ENCODE data around the gene HIVEP1. TPM values are rescaled to one million over a fixed set of nuclear protein-coding genes. Genes with fewer than 3 reads are reported as not detected.

Gene HIVEP1
- total RNA-seq, 2 donors from 2014 or later, result 33.6 to 35.1 TPM

DNA sequence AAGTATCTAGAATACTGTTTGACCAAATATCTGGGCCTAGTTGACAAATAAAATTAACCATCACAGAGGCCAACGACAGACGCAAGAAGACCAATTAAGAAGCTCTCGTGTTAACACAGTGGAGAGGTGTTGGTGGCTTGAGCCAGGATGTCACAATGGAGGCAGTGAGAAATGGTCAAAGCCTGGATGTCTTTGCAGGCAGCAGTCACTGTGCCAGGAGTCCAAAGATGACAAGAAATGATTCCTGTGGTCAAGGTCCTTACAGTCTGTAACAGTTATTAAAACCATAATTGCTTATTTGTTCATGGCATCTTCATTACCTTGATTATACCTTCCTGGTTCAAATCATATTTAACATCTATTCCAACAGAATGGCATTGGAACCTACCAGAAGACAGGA, 186.7 kb downstream of the HIVEP1 start:
- Histone ChIP-seq H3K9ac (ENCODE audit: extremely low read depth, low read length, poor library complexity, severe bottlenecking) (no peak overlapping the region), H3K4me3 (ENCODE audit: low read length) (no peak overlapping the region), H3K36me3 (ENCODE audit: control insufficient read depth, insufficient read depth, low read length) (no peaks in the 10 kb centered on the region), H3K4me1 (ENCODE audit: control insufficient read depth, insufficient read depth, low read length) (no peaks in the 10 kb centered on the region), H3K27ac (ENCODE audit: low read depth, low read length) (no peak overlapping the region), H3K27me3 (ENCODE audit: control insufficient read depth, insufficient read depth, low read length, poor library complexity, severe bottlenecking) (no peaks in the 10 kb centered on the region), H3K9me3 (ENCODE audit: control insufficient read depth, low read length) (no peaks in the 10 kb centered on the region)
- no peak overlapping the region for H3K4me3 Mint-ChIP-seq
- 98 to 100% methylated on average over 2 to 3 of the region's 3 CpGs for WGBS, 2 experiments (ENCODE audit: insufficient coverage in 1 of 2, insufficient read length in 1 of 2)
- H3K4me1 Mint-ChIP-seq, result peaks cover 10% of the 10 kb centered on the region
- H3K36me3 Mint-ChIP-seq (ENCODE audit: low read depth), result no peaks in the 10 kb centered on the region
- DNase-seq, result no peak
- no peaks in the 10 kb centered on the region for H3K9me3 Mint-ChIP-seq
- no peaks in the 10 kb centered on the region for H3K27me3 Mint-ChIP-seq (ENCODE audit: insufficient read depth)
- H3K27ac Mint-ChIP-seq, result no peak overlapping the region
- TF ChIP-seq, protein P1, sequence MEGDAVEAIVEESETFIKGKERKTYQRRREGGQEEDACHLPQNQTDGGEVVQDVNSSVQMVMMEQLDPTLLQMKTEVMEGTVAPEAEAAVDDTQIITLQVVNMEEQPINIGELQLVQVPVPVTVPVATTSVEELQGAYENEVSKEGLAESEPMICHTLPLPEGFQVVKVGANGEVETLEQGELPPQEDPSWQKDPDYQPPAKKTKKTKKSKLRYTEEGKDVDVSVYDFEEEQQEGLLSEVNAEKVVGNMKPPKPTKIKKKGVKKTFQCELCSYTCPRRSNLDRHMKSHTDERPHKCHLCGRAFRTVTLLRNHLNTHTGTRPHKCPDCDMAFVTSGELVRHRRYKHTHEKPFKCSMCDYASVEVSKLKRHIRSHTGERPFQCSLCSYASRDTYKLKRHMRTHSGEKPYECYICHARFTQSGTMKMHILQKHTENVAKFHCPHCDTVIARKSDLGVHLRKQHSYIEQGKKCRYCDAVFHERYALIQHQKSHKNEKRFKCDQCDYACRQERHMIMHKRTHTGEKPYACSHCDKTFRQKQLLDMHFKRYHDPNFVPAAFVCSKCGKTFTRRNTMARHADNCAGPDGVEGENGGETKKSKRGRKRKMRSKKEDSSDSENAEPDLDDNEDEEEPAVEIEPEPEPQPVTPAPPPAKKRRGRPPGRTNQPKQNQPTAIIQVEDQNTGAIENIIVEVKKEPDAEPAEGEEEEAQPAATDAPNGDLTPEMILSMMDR (conservative IDR thresholded peaks at IDR 0.05), result no peak

DNA sequence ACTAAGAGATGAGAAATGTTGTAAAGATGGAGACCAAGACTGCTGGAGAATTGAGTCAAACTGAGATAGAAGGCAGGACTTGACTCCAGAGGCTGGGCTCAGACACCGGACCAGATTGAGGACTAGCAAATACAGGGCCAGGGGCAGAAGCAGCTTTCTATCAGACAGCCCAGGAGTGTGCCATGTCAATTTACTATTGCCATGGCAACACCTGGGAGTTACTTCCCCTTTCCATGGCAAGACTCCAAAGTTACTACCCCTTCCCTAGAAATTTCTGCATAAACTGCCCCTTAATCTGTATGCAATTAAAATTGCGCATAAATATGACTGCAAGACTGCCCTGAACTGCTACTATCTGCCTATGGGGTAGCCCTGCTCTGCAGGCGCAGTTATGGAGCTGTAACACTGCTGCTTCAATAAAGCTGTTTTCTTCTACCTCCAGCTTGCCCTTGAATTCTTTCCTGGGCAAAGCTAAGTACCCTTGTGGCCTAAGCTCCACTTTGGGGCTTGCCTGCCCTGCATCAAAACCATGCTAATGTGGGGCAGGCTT, 188.0 kb downstream of the HIVEP1 start:
- H3K27ac Mint-ChIP-seq, result no peak overlapping the region
- H3K9me3 Mint-ChIP-seq, result no peaks in the 10 kb centered on the region
- TF ChIP-seq, protein P1 (conservative IDR thresholded peaks at IDR 0.05), result no peak
- peaks cover 10% of the 10 kb centered on the region for H3K4me1 Mint-ChIP-seq
- WGBS, 2 experiments (ENCODE audit: insufficient coverage in 1 of 2, insufficient read length in 1 of 2), result 94% methylated on average over 2 to 3 of the region's 3 CpGs
- Histone ChIP-seq H3K36me3 (ENCODE audit: control insufficient read depth, insufficient read depth, low read length) (no peaks in the 10 kb centered on the region), H3K27me3 (ENCODE audit: control insufficient read depth, insufficient read depth, low read length, poor library complexity, severe bottlenecking) (no peaks in the 10 kb centered on the region), H3K4me3 (ENCODE audit: low read length) (no peak overlapping the region), H3K9ac (ENCODE audit: extremely low read depth, low read length, poor library complexity, severe bottlenecking) (no peak overlapping the region), H3K27ac (ENCODE audit: low read depth, low read length) (no peak overlapping the region), H3K9me3 (ENCODE audit: control insufficient read depth, low read length) (no peaks in the 10 kb centered on the region), H3K4me1 (ENCODE audit: control insufficient read depth, insufficient read depth, low read length) (no peaks in the 10 kb centered on the region)
- H3K4me3 Mint-ChIP-seq, result no peak overlapping the region
- H3K36me3 Mint-ChIP-seq (ENCODE audit: low read depth), result no peaks in the 10 kb centered on the region
- H3K27me3 Mint-ChIP-seq (ENCODE audit: insufficient read depth), result no peaks in the 10 kb centered on the region
- no peak for DNase-seq

DNA sequence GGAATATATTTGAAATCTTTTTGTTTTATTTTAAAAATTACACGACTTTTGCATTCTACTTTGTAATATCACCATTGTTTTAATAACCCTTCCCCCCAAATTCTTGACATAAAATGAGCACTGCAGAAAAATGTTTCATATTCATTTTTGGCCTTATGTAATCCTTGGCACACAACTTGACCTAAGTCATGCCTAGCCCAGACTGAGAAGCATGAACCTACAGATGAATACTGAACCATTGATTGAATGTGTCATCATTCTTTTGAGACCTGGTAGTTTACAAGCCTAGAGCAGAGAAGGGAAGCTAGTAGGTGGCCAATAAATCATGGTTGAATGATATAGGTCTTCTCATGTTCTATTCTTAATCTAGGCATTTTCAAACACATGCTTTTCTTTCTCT, 188.6 kb downstream of the HIVEP1 start:
- Mint-ChIP-seq H3K4me3 (no peak overlapping the region), H3K9me3 (no peaks in the 10 kb centered on the region), H3K27me3 (ENCODE audit: insufficient read depth) (no peaks in the 10 kb centered on the region), H3K36me3 (ENCODE audit: low read depth) (no peaks in the 10 kb centered on the region), H3K27ac (no peak overlapping the region), H3K4me1 (peaks cover 10% of the 10 kb centered on the region)
- no peaks in the 10 kb centered on the region for H3K36me3 ChIP-seq (ENCODE audit: control insufficient read depth, insufficient read depth, low read length)
- TF ChIP-seq, protein P1 (conservative IDR thresholded peaks at IDR 0.05), result no peak
- WGBS, 2 experiments (ENCODE audit: insufficient coverage in 1 of 2, insufficient read length in 1 of 2), result 30 to 80% methylated on average over 1 of the region's 1 CpG
- no peaks in the 10 kb centered on the region for H3K27me3 ChIP-seq (ENCODE audit: control insufficient read depth, insufficient read depth, low read length, poor library complexity, severe bottlenecking)
- H3K4me3 ChIP-seq (ENCODE audit: low read length), result no peak overlapping the region
- no peak overlapping the region for H3K27ac ChIP-seq (ENCODE audit: low read depth, low read length)
- no peak overlapping the region for H3K9ac ChIP-seq (ENCODE audit: extremely low read depth, low read length, poor library complexity, severe bottlenecking)
- H3K9me3 ChIP-seq (ENCODE audit: control insufficient read depth, low read length), result no peaks in the 10 kb centered on the region
- H3K4me1 ChIP-seq (ENCODE audit: control insufficient read depth, insufficient read depth, low read length), result no peaks in the 10 kb centered on the region
- no peak for DNase-seq

All from endodermal cell (in vitro differentiated cells).